ENCODE results near the gene FEV.

FEV gene

DNA sequence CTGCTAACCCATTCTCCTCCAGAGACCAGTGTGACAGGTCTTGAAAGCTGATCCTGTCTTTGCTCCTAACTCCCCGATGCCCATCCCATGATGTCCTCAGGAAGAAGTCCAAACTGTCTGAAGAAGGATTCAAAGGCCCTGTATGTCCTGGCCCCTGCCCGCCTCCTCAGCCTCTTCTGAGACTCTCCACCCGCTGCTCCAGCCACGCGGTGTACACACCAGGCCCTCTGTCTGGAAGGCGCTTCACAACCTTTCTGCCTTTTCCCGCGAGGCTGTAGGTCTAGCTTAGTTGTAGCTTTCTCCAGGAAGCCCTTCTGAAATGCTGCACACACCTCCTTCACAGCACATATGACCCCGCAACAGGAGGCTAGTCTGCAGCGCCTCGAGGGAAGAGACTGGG is 31.7 kb upstream of the FEV start:
- no peak for DNase-seq

- DNase-seq: no peak
These were observed 25.9 kb upstream of the FEV start for GRCh38 chr2:219010873-219011272.

- DNase-seq: no peak
These were observed 25.3 kb upstream of the FEV start for GRCh38 chr2:219010162-219010756.

DNA sequence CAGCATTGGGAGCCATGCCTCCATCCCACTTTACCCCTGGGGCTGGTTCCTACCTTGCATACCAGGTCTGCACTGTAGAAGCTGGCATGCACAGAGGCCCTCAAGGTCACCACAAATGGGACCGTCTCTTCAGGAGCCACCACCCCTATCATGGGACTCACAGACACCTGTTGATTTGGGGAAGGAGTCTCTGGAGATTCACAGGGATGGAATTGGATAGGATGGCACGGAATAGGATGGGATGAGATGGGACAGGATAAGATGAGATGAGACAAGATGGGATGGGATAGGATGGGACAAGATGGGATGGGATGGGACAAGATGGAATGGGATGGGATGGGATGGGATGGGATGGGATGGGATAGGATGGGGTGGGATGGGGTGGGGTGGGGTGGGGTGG is 24.3 kb upstream of the FEV start:
- DNase-seq: no peak

- DNase-seq: no peak
These were observed 19.0 kb upstream of the FEV start for GRCh38 chr2:219003979-219004378.

GRCh38 chr2:219003267-219003634 is 18.3 kb upstream of the FEV start:
- no peak for DNase-seq

GRCh38 chr2:219002395-219003266 is 17.6 kb upstream of the FEV start:
- peak; percentile 21 for DNase-seq

DNA sequence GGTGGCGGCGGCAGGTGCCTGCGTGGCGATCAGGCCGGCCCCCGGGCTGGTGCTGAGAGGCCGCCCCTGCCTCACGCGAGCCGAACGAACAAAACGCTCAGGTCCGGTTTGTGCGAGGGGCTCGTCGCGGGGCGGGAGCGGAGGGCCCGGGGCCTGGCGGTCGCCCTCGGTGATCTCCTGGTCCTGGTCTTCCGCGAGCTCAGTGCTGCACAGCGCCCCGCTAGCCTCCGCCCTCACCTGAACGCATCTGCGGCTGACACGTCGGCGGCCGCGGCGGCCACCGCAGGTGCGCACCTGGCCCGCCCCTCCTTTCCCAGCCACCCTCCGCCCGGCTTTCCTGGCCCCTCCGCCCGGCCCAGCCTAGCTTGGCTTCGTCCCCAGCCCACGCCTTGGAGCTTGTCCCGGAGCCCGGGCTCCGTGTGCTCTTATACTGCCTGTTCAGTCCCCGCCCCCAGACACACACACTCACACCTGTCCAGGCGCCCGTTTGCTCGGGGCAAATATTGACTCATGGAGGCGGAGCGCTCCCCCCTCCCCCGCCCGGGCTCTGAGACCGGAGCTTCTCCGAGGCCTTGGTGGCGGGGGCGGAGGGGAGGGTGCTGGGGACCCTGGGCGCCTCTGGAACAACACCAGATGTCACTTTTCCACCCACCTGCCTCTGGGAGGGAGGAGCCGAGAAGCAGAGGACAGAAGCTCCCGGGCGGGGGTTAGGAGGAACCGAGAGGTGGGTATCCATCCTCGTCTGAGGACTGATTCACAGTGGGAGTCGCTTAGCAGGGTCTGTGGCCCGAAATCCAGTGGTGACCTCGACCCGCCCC is 16.8 kb upstream of the FEV start:
- no peak for DNase-seq

DNA sequence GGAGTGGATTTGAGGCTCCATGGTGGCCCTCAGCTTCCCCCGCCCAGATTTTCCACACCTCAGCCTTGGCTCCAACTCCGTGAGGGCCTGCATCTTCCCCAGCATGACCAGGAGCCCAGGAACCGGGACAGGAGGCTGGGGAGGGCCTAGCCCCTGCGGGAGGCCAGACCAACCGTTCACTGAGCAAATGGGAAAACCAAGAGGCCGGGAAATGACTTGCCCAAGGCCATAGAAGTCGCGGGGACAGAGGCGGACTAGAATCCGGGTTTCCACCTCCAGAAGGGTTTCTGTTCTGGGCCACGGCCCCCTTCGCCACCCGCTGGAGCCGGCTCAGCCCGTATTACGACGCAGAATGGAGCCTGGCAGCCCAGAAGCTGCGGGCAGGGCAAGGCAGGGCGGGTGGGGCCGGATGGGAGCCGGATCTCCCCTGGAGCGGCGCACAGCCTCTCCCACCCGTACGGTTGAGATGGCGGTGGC is 16.2 kb upstream of the FEV start:
- no peak for DNase-seq

- DNase-seq: no peak
These were observed 15.6 kb upstream of the FEV start for GRCh38 chr2:219000569-219000960.

DNA sequence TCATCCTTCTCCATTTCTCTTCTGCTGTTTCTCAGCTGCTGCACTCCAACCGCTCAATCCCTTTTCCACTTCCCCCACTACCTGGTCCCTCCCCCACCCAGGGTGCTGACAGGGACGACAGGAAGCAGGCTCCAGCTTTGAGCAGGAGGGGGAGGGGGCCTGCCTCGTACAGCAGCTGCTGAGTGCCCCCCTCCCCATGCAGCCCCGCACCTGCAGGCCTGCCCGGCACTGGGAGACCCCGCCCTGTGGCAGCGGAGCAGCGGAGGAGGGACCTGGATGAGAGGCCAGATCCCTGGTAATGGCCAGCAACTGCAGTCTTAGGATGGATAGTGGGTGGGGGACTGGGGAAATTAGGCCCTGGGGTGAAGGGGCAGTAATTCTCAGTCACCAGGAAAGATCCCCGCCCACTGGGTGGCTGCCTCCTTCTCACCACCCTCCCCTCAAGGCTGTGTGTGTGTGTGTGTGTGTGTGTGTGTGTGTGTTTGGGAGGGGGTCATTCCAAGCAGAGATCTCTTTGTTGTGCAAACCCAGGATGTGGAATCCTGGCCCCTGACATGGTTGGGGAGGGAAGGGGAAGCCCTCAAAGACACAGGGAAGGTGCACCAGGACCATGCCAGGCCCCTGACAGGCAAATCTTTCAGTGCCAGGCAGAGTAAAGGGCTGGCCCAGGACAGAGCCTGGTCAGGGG is 15.0 kb upstream of the FEV start:
- DNase-seq: no peak

DNA sequence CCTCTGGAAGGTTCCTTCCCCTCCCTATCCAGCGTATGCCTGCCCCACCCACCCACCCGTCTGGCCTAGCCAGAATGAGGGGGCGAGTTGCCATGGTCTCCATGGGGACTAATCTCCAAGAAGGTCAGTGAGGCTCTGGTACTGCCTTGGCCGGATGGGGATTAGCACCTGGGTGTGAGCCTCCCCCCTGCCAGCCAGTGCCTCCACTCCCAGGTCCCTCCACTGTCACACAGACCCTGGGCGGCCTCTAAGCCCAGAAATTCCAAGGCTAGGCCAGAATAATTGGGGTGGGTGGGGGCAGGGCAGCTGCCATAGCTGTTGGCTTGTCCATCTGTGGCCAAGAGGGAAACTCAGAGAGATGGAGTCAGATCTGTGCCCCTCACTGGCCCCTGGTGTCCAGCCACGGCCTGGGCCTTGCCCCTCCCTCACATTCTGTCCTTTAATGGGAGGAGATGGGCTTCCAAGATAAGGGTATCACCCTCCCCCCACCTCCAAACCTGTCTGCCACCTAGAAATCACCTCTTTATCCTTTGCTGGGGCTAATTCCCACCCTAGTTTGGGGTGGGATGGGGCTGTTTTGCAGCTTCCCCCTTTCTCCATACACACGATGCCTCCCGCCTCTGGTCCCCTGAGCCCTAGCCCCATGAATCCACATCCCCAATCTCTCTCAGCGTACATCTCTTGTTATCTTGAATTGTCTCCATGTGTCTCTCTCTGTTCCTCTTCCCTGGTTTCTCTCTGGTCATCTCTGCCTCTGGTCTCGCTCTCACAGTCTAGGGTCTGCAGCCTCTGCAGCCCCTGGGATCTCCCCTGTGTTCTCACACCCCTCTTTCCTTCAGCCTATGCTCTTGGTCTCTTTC is 14.3 kb upstream of the FEV start:
- DNase-seq: no peak

GRCh38 chr2:218998414-218999002 is 13.5 kb upstream of the FEV start:
- no peak for DNase-seq

GRCh38 chr2:218997731-218998130 is 12.7 kb upstream of the FEV start:
- DNase-seq: no peak

GRCh38 chr2:218996937-218997336 is 12.0 kb upstream of the FEV start:
- no peak for DNase-seq

DNA sequence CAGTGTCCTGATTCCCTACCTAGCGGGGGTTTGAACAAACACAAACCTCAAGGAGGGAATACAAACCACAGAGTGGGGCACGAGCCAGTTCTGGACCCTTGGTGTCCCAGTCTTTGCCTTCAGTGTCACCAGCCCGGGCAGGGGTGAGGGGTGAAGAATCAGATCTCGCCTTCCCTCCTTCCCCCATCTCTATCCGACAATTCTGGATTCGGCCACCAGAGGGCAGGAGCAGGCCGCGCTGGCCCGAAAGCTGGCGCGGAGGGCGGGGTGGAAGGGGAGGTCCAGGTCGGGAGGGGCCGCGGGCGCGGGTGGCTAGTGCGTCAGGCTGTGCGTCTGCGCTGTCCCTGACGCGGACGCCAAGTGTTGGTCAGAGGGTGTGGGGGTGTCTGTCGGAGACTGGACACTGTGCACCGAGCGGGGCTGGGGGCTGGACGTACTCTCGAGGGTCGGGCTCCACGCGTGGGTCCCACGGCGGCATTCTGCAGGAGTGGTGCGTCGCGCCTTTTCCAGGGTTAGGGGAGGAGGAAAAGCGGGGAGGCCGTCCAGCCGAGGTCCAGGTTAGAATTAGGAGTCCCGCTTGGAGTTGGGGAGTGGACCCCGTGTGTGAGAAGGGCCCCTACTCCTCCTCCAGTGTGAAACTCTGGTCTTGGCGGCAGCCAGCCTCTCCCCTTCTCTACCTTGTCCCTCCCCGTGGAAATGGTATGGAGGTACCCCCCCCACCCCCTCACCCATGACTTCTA is 11.2 kb upstream of the FEV start:
- peak; percentile 61 for DNase-seq

DNA sequence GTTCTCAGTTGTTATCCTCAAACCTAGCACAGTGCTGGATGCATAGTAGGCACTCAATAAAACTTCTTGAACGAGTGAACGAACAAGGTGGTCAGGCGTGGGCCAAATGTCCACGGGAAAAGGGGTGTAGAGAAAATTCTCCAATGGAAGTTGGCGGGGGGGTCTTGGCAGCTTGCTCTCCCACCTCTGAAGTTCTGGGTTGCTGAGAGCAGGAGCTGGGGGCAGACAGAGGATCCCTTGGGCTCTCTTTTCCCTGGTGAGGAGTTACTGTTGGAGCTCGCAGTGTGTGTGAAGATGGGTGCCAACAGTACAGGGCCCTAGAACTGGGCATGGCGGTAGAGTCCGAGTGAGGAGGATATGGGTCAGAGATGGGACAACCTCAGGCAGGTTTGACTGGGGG is 10.6 kb upstream of the FEV start:
- DNase-seq: no peak

DNA sequence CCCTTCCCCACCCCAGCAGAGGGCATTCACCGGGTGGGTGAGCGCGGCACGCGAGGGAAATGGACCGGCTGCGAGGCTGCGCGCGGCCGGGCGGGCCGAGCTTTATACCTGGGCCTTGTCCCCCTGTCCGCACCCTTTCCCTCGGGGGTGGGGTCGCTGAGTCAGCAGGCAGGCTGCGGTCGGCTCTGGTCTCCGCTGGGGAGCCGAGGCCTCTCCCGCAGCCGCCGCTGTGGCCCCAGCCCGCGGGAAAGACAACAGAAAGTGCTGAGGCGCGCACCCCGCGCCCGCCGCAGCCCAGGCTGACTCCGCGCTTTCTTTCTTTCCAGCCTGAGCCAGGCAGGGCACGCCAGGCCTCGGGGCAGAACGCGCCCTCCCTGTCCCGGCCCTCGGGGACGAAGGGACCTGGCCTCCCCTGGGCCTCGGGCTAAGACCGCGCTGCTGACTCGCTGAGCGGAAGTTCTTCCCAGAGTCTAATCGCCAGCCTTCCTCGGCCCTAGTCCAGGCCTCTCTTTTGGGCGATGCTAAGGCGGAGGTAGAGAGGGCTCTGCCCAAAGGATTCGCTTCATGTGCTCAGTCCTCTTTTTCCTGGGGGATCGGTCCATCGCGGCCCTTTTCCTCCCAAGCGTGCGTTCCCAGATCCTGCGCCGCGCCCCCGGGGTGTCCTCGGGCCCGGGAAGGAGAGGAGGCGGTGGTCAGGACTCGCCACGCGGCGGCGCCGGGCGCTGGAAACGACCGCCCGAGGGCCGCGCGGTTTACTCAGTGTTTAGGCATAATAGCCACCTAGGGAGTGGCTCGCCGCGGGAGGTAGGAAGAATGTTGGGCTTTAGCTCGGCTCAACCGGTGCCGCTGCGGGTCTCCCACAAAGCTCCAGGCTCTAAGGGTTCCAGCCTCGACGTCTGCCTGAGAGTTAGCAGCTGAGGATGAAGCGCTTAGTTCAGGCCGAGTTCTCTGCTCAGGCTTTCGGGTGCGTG is 8.6 kb upstream of the FEV start, which contains the start of gene CRYBA2:
Gene CRYBA2, minus strand, starts transcription at position 78 of the 971 bp plus-strand sequence. CDS start 246 bp downstream, outside the sequence.
- DNase-seq: no peak

DNA sequence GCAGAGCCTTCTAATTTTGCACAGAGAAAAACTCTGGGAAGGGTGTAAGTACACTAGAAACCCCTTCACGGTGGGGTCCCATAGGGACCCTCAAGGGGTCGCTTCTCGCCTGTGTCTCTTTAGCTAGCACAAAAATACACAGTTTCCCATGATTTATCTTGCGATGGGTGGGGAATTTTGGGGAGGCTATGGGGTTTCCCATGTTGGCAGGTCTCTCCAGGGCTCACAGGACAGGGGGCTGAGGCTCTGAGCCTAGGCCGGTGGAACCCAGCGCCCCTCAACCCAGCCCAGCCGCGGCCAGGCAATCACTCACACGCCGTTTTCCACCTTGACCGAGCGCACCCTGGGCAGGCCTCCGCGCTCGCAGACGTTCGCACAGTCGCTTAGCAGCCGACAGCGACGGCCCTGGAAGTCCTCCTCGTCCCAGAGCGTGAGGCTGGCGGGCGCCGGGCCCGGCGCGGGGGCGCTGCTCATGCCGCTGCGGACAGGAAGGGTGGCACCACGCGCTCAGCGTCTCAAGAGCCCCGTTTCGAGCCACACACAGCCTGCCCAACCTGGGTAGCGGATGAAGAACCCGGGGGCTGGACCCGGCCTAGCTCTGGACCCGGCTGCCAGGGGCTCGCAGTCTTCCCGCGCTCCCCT is 7.8 kb upstream of the FEV start:
- DNase-seq: no peak

Measured in activated effector memory CD4-positive, alpha-beta T cell treated with Interleukin-2 at 50 U/mL for 16 hours (primary cell).